Measurements from ENCODE around the gene TRPV3. TPM values are rescaled to one million over a fixed set of nuclear protein-coding genes. Genes with fewer than 3 reads are reported as not detected.

TRPV3 gene
- total and polyA plus RNA-seq, 4 experiments from 2014 or later: 0.06 to 0.14 TPM; not detected in 2

DNA sequence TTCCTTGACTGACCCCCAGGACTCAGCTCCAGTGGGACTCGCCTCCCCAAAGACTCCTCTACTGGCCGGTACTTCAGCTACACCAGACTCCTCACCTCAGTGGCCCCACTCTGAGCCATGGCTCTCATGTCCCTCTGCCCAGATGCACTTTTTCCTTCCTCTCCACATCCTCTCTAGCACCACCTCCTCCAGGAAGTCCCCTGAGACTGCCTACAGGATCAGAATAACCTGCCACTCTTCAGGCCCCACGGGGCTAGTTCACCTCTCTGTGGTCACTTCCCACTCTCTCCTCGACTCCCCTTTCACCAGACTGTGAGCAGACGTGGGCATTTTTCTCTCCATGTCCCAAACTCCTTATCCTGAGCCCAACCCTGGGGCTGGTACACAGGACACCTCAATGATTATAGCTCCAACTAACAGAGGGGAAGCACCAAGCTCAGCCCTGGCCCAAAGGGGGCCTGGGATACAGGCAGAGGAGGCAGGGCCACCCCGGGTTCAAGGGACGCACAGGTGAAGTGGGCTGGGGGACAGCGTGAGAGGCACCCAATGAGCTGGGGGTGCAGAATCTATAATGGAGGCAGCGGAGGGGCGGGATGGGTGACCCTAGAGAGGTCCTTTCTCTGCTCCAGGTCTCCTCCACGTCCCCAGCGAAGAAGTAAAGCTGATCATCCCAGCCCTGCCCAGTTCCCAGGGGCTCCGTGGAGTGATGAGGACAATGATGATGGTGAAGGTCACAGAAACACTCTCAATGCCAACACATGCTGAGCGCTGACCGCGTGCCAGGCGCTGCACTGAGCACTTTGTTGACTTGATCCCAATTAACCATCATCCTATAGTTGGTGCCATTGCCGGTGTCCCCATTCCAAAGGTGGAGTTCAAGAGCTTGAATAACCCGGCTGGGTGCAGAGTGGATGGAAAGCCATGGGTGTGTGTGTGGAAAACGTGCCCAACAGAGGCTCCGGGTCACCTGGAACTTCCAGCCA, 3.9 kb downstream of the TRPV3 start:
- H3K36me3 ChIP-seq (ENCODE audit: insufficient read depth, low read length): no peaks in the 10 kb centered on the region
- no peaks in the 10 kb centered on the region for H3K27me3 ChIP-seq (ENCODE audit: insufficient read depth, low read length)
- ChIA-PET POLR2A (ENCODE audit: partially characterized antibody) (no interaction called here), CTCF (ENCODE audit: partially characterized antibody) (no interaction called here)
- intact Hi-C loops (cut with micrococcal nuclease): no loop called here
- no peak overlapping the region for H3K27ac ChIP-seq (ENCODE audit: low read depth, low read length)
- peaks cover 7 to 17% (median 10%) of the 10 kb centered on the region in 4 donors for H3K4me1 Mint-ChIP-seq
- peaks cover 0 to 6% (median 0%) of the 10 kb centered on the region in 8 donors for H3K9me3 Mint-ChIP-seq
- H3K4me3 Mint-ChIP-seq: no peak overlapping the region
- peaks cover 15% of the 10 kb centered on the region for H3K4me1 ChIP-seq (ENCODE audit: insufficient read depth, low read length)
- no peak overlapping the region for H3K4me3 ChIP-seq (ENCODE audit: low read length in 2 of 2)
- H3K9me3 ChIP-seq (ENCODE audit: control insufficient read depth in 1 of 2, low read length in 2 of 2): no peaks in the 10 kb centered on the region
- no peak for DNase-seq
- no peaks in the 10 kb centered on the region for H3K36me3 Mint-ChIP-seq
- H3K27ac Mint-ChIP-seq: peak overlapping the region in 1 of 7 donors; percentile 49
- peaks cover 9 to 10% of the 10 kb centered on the region in 2 donors for H3K27me3 Mint-ChIP-seq

- Mint-ChIP-seq H3K36me3 (no peaks in the 10 kb centered on the region), H3K9me3 (peaks cover 0 to 6% (median 0%) of the 10 kb centered on the region in 8 donors), H3K27ac (no peak overlapping the region), H3K4me3 (no peak overlapping the region), H3K27me3 (peaks cover 5 to 9% of the 10 kb centered on the region in 2 donors), H3K4me1 (peaks cover 2 to 9% (median 4%) of the 10 kb centered on the region in 4 donors)
- Histone ChIP-seq H3K4me3 (ENCODE audit: low read length in 2 of 2) (no peak overlapping the region), H3K27ac (ENCODE audit: low read depth, low read length) (no peak overlapping the region), H3K9me3 (ENCODE audit: control insufficient read depth in 1 of 2, low read length in 2 of 2) (no peaks in the 10 kb centered on the region), H3K36me3 (ENCODE audit: insufficient read depth, low read length) (no peaks in the 10 kb centered on the region), H3K4me1 (ENCODE audit: insufficient read depth, low read length) (peaks cover 8% of the 10 kb centered on the region), H3K27me3 (ENCODE audit: insufficient read depth, low read length) (no peaks in the 10 kb centered on the region)
- CTCF ChIA-PET (ENCODE audit: partially characterized antibody): no interaction called here
- POLR2A ChIA-PET (ENCODE audit: partially characterized antibody): no interaction called here
- intact Hi-C loops (cut with micrococcal nuclease): no loop called here
- DNase-seq: no peak
Measured at GRCh38 chr17:3552916-3553315, 4.7 kb downstream of the TRPV3 start.

DNA sequence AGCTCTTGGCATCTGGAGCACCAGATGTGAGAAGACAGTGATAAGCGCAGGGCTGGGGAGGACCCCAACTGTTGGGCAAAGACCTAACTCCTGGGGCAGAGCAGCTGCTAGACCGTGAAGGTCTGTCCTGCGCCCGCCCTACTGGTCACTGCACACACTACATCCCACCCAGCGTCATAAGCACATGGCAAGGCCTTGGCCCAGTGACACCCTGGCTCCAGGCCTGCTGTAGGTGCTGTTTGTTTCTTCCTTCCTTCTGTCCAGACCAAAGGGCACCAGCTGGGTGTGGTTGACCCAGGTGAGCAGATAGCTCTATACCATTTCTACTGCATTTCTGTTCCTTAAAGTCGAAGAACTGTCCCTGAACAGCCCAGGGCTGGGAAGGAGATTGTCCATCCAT, 6.4 kb downstream of the TRPV3 start:
- ChIA-PET POLR2A (ENCODE audit: partially characterized antibody) (no interaction called here), CTCF (ENCODE audit: partially characterized antibody) (no interaction called here)
- Mint-ChIP-seq H3K36me3 (no peaks in the 10 kb centered on the region), H3K4me1 (no peaks in the 10 kb centered on the region), H3K4me3 (no peak overlapping the region), H3K9me3 (peaks cover 0 to 6% (median 0%) of the 10 kb centered on the region in 8 donors), H3K27me3 (peaks cover 5 to 9% of the 10 kb centered on the region in 2 donors), H3K27ac (no peak overlapping the region)
- no peak overlapping the region for H3K27ac ChIP-seq (ENCODE audit: low read depth, low read length)
- no peaks in the 10 kb centered on the region for H3K27me3 ChIP-seq (ENCODE audit: insufficient read depth, low read length)
- H3K9me3 ChIP-seq (ENCODE audit: control insufficient read depth in 1 of 2, low read length in 2 of 2): no peaks in the 10 kb centered on the region
- H3K36me3 ChIP-seq (ENCODE audit: insufficient read depth, low read length): no peaks in the 10 kb centered on the region
- no peak overlapping the region for H3K4me3 ChIP-seq (ENCODE audit: low read length in 2 of 2)
- DNase-seq: no peak
- H3K4me1 ChIP-seq (ENCODE audit: insufficient read depth, low read length): no peaks in the 10 kb centered on the region
- intact Hi-C loops (cut with micrococcal nuclease): no loop called here

- Histone ChIP-seq H3K27me3 (ENCODE audit: insufficient read depth, low read length) (no peaks in the 10 kb centered on the region), H3K4me1 (ENCODE audit: insufficient read depth, low read length) (no peaks in the 10 kb centered on the region), H3K9me3 (ENCODE audit: control insufficient read depth in 1 of 2, low read length in 2 of 2) (no peaks in the 10 kb centered on the region), H3K27ac (ENCODE audit: low read depth, low read length) (no peak overlapping the region), H3K4me3 (ENCODE audit: low read length in 2 of 2) (no peak overlapping the region), H3K36me3 (ENCODE audit: insufficient read depth, low read length) (no peaks in the 10 kb centered on the region)
- no peaks in the 10 kb centered on the region for H3K4me1 Mint-ChIP-seq
- H3K4me3 Mint-ChIP-seq: peak overlapping the region in 1 of 8 donors; percentile 21
- CTCF ChIA-PET (ENCODE audit: partially characterized antibody): no interaction called here
- H3K27me3 Mint-ChIP-seq: peaks cover 5 to 9% of the 10 kb centered on the region in 2 donors
- H3K9me3 Mint-ChIP-seq: peaks cover 0 to 6% (median 0%) of the 10 kb centered on the region in 8 donors
- no peak for DNase-seq
- H3K36me3 Mint-ChIP-seq: no peaks in the 10 kb centered on the region
- H3K27ac Mint-ChIP-seq: peak overlapping the region in 1 of 7 donors; percentile 14
- POLR2A ChIA-PET (ENCODE audit: partially characterized antibody): no interaction called here
- intact Hi-C loops (cut with micrococcal nuclease): no loop called here
Measured at GRCh38 chr17:3549610-3550162, 7.9 kb downstream of the TRPV3 start.

- POLR2A ChIA-PET (ENCODE audit: partially characterized antibody): no interaction called here
- H3K27ac ChIP-seq (ENCODE audit: low read depth, low read length): no peak overlapping the region
- intact Hi-C loops (cut with micrococcal nuclease): no loop called here
- no peak for DNase-seq
- H3K27me3 ChIP-seq (ENCODE audit: insufficient read depth, low read length): no peaks in the 10 kb centered on the region
- H3K36me3 ChIP-seq (ENCODE audit: insufficient read depth, low read length): no peaks in the 10 kb centered on the region
- CTCF ChIA-PET (ENCODE audit: partially characterized antibody): no interaction called here
- H3K4me1 Mint-ChIP-seq: no peaks in the 10 kb centered on the region
- H3K9me3 Mint-ChIP-seq: peaks cover 0 to 6% (median 0%) of the 10 kb centered on the region in 8 donors
- no peaks in the 10 kb centered on the region for H3K4me1 ChIP-seq (ENCODE audit: insufficient read depth, low read length)
- no peak overlapping the region for H3K27ac Mint-ChIP-seq
- H3K27me3 Mint-ChIP-seq: peaks cover 5% of the 10 kb centered on the region in 2 donors
- no peak overlapping the region for H3K4me3 ChIP-seq (ENCODE audit: low read length in 2 of 2)
- H3K4me3 Mint-ChIP-seq: no peak overlapping the region
- no peaks in the 10 kb centered on the region for H3K36me3 Mint-ChIP-seq
- H3K9me3 ChIP-seq (ENCODE audit: control insufficient read depth in 1 of 2, low read length in 2 of 2): no peaks in the 10 kb centered on the region
Measured at GRCh38 chr17:3547628-3548027, 10.0 kb downstream of the TRPV3 start.

GRCh38 chr17:3546997-3547396, 10.6 kb downstream of the TRPV3 start:
- Mint-ChIP-seq H3K36me3 (no peaks in the 10 kb centered on the region), H3K4me3 (no peak overlapping the region)
- POLR2A ChIA-PET (ENCODE audit: partially characterized antibody): no interaction called here

DNA sequence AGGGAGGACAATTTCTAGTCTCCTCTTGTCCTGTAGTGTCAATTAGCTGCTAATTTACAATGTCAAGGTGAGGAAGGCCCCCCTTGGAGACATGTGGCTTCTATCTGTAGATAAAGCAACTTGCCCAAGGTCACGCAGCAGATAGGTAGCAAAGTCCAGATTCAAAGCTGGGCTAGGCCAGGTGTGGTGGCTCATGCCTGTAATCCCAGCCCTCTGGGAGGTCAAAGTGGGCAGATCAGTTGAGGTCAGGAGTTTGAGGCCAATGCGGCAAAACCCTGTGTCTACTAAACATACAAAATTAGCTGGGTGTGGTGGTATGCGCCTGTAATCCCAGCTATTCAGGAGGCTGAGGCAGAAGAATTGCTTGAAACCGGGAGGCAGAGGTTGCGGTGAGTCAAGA, 11.1 kb downstream of the TRPV3 start:
- Mint-ChIP-seq H3K4me1 (no peaks in the 10 kb centered on the region), H3K27ac (peak overlapping the region in 1 of 7 donors; percentile 70), H3K4me3 (no peak overlapping the region), H3K36me3 (no peaks in the 10 kb centered on the region), H3K27me3 (peaks cover 5% of the 10 kb centered on the region in 2 donors), H3K9me3 (peaks cover 0 to 6% (median 0%) of the 10 kb centered on the region in 8 donors)
- POLR2A ChIA-PET (ENCODE audit: partially characterized antibody): no interaction called here
- intact Hi-C loops (cut with micrococcal nuclease): no loop called here
- CTCF ChIA-PET (ENCODE audit: partially characterized antibody): no interaction called here
- H3K27me3 ChIP-seq (ENCODE audit: insufficient read depth, low read length): no peaks in the 10 kb centered on the region
- H3K27ac ChIP-seq (ENCODE audit: low read depth, low read length): no peak overlapping the region
- H3K36me3 ChIP-seq (ENCODE audit: insufficient read depth, low read length): no peaks in the 10 kb centered on the region
- no peaks in the 10 kb centered on the region for H3K4me1 ChIP-seq (ENCODE audit: insufficient read depth, low read length)
- H3K4me3 ChIP-seq (ENCODE audit: low read length in 2 of 2): no peak overlapping the region
- DNase-seq: no peak
- no peaks in the 10 kb centered on the region for H3K9me3 ChIP-seq (ENCODE audit: control insufficient read depth in 1 of 2, low read length in 2 of 2)

More at GRCh38 chr17:3546997-3547396, 10.6 kb downstream of the TRPV3 start:
- Histone ChIP-seq H3K9me3 (ENCODE audit: control insufficient read depth in 1 of 2, low read length in 2 of 2) (no peaks in the 10 kb centered on the region), H3K36me3 (ENCODE audit: insufficient read depth, low read length) (no peaks in the 10 kb centered on the region), H3K27me3 (ENCODE audit: insufficient read depth, low read length) (no peaks in the 10 kb centered on the region), H3K4me1 (ENCODE audit: insufficient read depth, low read length) (no peaks in the 10 kb centered on the region), H3K4me3 (ENCODE audit: low read length in 2 of 2) (no peak overlapping the region), H3K27ac (ENCODE audit: low read depth, low read length) (no peak overlapping the region)
- Mint-ChIP-seq H3K27me3 (peaks cover 5% of the 10 kb centered on the region in 2 donors), H3K9me3 (peaks cover 0 to 6% (median 0%) of the 10 kb centered on the region in 8 donors), H3K27ac (no peak overlapping the region), H3K4me1 (no peaks in the 10 kb centered on the region)
- CTCF ChIA-PET (ENCODE audit: partially characterized antibody): no interaction called here
- intact Hi-C loops (cut with micrococcal nuclease): no loop called here
- DNase-seq: no peak

Measured in CD4-positive, alpha-beta memory T cell (primary cell).